ENCODE data around the gene BRWD1. TPM values are rescaled to one million over a fixed set of nuclear protein-coding genes. Genes with fewer than 3 reads are reported as not detected.

BRWD1 gene
- total RNA-seq, 2 experiments from 2014 or later: 53.2 to 61.7 TPM

DNA sequence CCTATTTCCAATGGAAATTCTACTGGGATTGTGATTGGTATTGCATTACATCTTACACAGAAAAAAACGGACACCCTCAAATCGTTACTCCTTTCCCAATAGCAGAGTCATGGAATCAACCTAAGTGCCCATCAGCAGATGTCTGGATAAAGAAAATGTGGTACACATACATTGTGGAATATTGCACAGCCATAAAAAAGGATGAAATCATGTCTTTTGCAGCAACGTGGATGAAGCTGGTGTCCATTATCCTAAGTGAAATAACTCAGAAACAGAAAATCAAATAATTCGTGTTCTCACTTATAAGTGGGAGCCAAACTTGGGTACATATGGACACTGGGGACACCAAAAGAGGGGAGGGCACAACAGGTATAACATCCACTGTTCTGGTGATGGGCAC is 21.2 kb upstream of the BRWD1 start:
- intact Hi-C loops (cut with micrococcal nuclease; ENCODE audit: unreplicated experiment): no loop called here
- CTCF ChIA-PET (ENCODE audit: unreplicated experiment): no interaction called here
- Histone ChIP-seq H2AFZ (ENCODE audit: low read length) (no peak overlapping the region), H3K9me2 (ENCODE audit: insufficient read depth, low read length) (no peaks in the 10 kb centered on the region), H3K4me2 (ENCODE audit: low read length) (no peak overlapping the region), H3K27ac (ENCODE audit: low read depth, low read length, poor library complexity, severe bottlenecking) (no peak overlapping the region), H4K20me1 (ENCODE audit: insufficient read depth, low read length) (no peaks in the 10 kb centered on the region), H3K4me1 (ENCODE audit: insufficient read depth, low read length, poor library complexity, severe bottlenecking) (peaks cover 31% of the 10 kb centered on the region), H3K9me3 (ENCODE audit: low read length) (no peaks in the 10 kb centered on the region), H3K36me3 (ENCODE audit: insufficient read depth, low read length) (no peaks in the 10 kb centered on the region), H3K4me3 (ENCODE audit: low read depth, low read length, poor library complexity, severe bottlenecking) (no peak overlapping the region), H3K79me2 (ENCODE audit: insufficient read depth, low read depth, low read length) (no peaks in the 10 kb centered on the region)
- BruUV-seq (replicated peaks): no TSS peak
- no peak for TF ChIP-seq EZH2phosphoT487 (IDR thresholded peaks at IDR 0.05; ENCODE audit: borderline replicate concordance, low read depth, low read length)
- TF ChIP-seq, protein P1, sequence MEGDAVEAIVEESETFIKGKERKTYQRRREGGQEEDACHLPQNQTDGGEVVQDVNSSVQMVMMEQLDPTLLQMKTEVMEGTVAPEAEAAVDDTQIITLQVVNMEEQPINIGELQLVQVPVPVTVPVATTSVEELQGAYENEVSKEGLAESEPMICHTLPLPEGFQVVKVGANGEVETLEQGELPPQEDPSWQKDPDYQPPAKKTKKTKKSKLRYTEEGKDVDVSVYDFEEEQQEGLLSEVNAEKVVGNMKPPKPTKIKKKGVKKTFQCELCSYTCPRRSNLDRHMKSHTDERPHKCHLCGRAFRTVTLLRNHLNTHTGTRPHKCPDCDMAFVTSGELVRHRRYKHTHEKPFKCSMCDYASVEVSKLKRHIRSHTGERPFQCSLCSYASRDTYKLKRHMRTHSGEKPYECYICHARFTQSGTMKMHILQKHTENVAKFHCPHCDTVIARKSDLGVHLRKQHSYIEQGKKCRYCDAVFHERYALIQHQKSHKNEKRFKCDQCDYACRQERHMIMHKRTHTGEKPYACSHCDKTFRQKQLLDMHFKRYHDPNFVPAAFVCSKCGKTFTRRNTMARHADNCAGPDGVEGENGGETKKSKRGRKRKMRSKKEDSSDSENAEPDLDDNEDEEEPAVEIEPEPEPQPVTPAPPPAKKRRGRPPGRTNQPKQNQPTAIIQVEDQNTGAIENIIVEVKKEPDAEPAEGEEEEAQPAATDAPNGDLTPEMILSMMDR (conservative IDR thresholded peaks at IDR 0.05; ENCODE audit: low read length): no peak
- POLR2A ChIA-PET: no interaction called here
- DNase-seq (ENCODE audit: low spot score): no peak

GRCh38 chr21:39332175-39332574 is 18.7 kb upstream of the BRWD1 start:
- Histone ChIP-seq H3K36me3 (ENCODE audit: insufficient read depth, low read length) (no peaks in the 10 kb centered on the region), H3K27ac (ENCODE audit: low read depth, low read length, poor library complexity, severe bottlenecking) (no peak overlapping the region), H2AFZ (ENCODE audit: low read length) (peak overlapping the region; percentile 84; the same call in 1 of the 2 replicates), H3K4me2 (ENCODE audit: low read length) (peak overlapping the region; percentile 39; the same call in 1 of the 2 replicates), H3K9me2 (ENCODE audit: insufficient read depth, low read length) (no peaks in the 10 kb centered on the region), H3K4me3 (ENCODE audit: low read depth, low read length, poor library complexity, severe bottlenecking) (no peak overlapping the region), H3K4me1 (ENCODE audit: insufficient read depth, low read length, poor library complexity, severe bottlenecking) (peaks cover 27% of the 10 kb centered on the region), H3K9me3 (ENCODE audit: low read length) (no peaks in the 10 kb centered on the region), H4K20me1 (ENCODE audit: insufficient read depth, low read length) (no peaks in the 10 kb centered on the region), H3K79me2 (ENCODE audit: insufficient read depth, low read depth, low read length) (no peaks in the 10 kb centered on the region)
- ChIA-PET CTCF (ENCODE audit: unreplicated experiment) (no interaction called here), POLR2A (interaction anchor here (0.9 to 2.1 kb wide), 5 partner anchors 9 to 17 kb away, joined by 3 to 12 read pairs (median 3); no protein-coding TSS in a partner anchor)
- no TSS peak for BruUV-seq (replicated peaks)
- no peak for DNase-seq (ENCODE audit: low spot score)
- intact Hi-C loops (cut with micrococcal nuclease; ENCODE audit: unreplicated experiment): no loop called here
- no peak for TF ChIP-seq EZH2phosphoT487 (IDR thresholded peaks at IDR 0.05; ENCODE audit: borderline replicate concordance, low read depth, low read length)
- TF ChIP-seq, protein P1 (conservative IDR thresholded peaks at IDR 0.05; ENCODE audit: low read length): no peak

- peak overlapping the region; percentile 40; the same call in 1 of the 2 replicates for H3K4me2 ChIP-seq (ENCODE audit: low read length)
- peaks cover 25% of the 10 kb centered on the region for H3K4me1 ChIP-seq (ENCODE audit: insufficient read depth, low read length, poor library complexity, severe bottlenecking)
- peaks cover 3% of the 10 kb centered on the region; the same call in 1 of the 2 replicates for H3K9me3 ChIP-seq (ENCODE audit: low read length)
- no peak for TF ChIP-seq EZH2phosphoT487 (IDR thresholded peaks at IDR 0.05; ENCODE audit: borderline replicate concordance, low read depth, low read length)
- TF ChIP-seq, protein P1 (conservative IDR thresholded peaks at IDR 0.05; ENCODE audit: low read length): no peak
- BruUV-seq (replicated peaks): no TSS peak
- no peak for DNase-seq (ENCODE audit: low spot score)
- H4K20me1 ChIP-seq (ENCODE audit: insufficient read depth, low read length): no peaks in the 10 kb centered on the region
- H3K9me2 ChIP-seq (ENCODE audit: insufficient read depth, low read length): no peaks in the 10 kb centered on the region
- H3K27ac ChIP-seq (ENCODE audit: low read depth, low read length, poor library complexity, severe bottlenecking): no peak overlapping the region
- H2AFZ ChIP-seq (ENCODE audit: low read length): no peak overlapping the region; the same call in 1 of the 2 replicates
- intact Hi-C loops (cut with micrococcal nuclease; ENCODE audit: unreplicated experiment): no loop called here
- no peak overlapping the region for H3K4me3 ChIP-seq (ENCODE audit: low read depth, low read length, poor library complexity, severe bottlenecking)
- ChIA-PET POLR2A (interaction anchor here (0.6 to 1.7 kb wide), 6 partner anchors 14 to 144 kb away, joined by 3 to 15 read pairs (median 4); partner anchors contain the start of genes BRWD1 and HMGN1), CTCF (ENCODE audit: unreplicated experiment) (no interaction called here)
- no peaks in the 10 kb centered on the region for H3K79me2 ChIP-seq (ENCODE audit: insufficient read depth, low read depth, low read length)
- H3K36me3 ChIP-seq (ENCODE audit: insufficient read depth, low read length): no peaks in the 10 kb centered on the region
These were observed 16.6 kb upstream of the BRWD1 start for GRCh38 chr21:39330001-39330400.
